Measurements from ENCODE around the gene KIF14.

Gene KIF14

GRCh38 chr1:200644021-200644420 lies 23.5 kb upstream of the KIF14 start:
- DNase-seq (ENCODE audit: low spot score), result no peak
- TF ChIP-seq CTCF (IDR thresholded peaks at IDR 0.05; ENCODE audit: extremely low read depth, missing control alignments), result no peak

GRCh38 chr1:200642481-200642880 lies 21.9 kb upstream of the KIF14 start:
- DNase-seq (ENCODE audit: low spot score), result no peak
- TF ChIP-seq CTCF (IDR thresholded peaks at IDR 0.05; ENCODE audit: extremely low read depth, missing control alignments), result no peak

GRCh38 chr1:200640963-200641401 lies 20.4 kb upstream of the KIF14 start:
- TF ChIP-seq CTCF (IDR thresholded peaks at IDR 0.05; ENCODE audit: extremely low read depth, missing control alignments), result no peak
- DNase-seq (ENCODE audit: low spot score), result no peak

- no peak for DNase-seq (ENCODE audit: low spot score)
- no peak for TF ChIP-seq CTCF (IDR thresholded peaks at IDR 0.05; ENCODE audit: extremely low read depth, missing control alignments)
Measured at GRCh38 chr1:200640373-200640962, 19.9 kb upstream of the KIF14 start.

GRCh38 chr1:200638073-200638472 lies 17.5 kb upstream of the KIF14 start:
- TF ChIP-seq CTCF (IDR thresholded peaks at IDR 0.05; ENCODE audit: extremely low read depth, missing control alignments), result no peak
- no peak for DNase-seq (ENCODE audit: low spot score)

GRCh38 chr1:200636681-200637080 lies 16.1 kb upstream of the KIF14 start:
- no peak for DNase-seq (ENCODE audit: low spot score)
- no peak for TF ChIP-seq CTCF (IDR thresholded peaks at IDR 0.05; ENCODE audit: extremely low read depth, missing control alignments)

- no peak for DNase-seq (ENCODE audit: low spot score)
- no peak for TF ChIP-seq CTCF (IDR thresholded peaks at IDR 0.05; ENCODE audit: extremely low read depth, missing control alignments)
Measured at GRCh38 chr1:200634261-200635122, 13.9 kb upstream of the KIF14 start.
